CD4-positive, alpha-beta memory T cell (primary cell): ENCODE results near the gene CMIP. TPM values are rescaled to one million over a fixed set of nuclear protein-coding genes. Genes with fewer than 3 reads are reported as not detected.

Experiments used
- CTCF ChIA-PET: fragments of 350-600 bp; sonication (Branson Sonifier 250); formaldehyde crosslinking; loops from one replicate; lab custom pipeline; 2021; ENCODE audit warnings: inconsistent platforms; ENCODE audit not compliant: partially characterized antibody; lab: Charles Lee
- POLR2A ChIA-PET: fragments of 350-600 bp; sonication (Branson Sonifier 250); formaldehyde crosslinking; loops from one replicate; lab custom pipeline; 2021; ENCODE audit not compliant: partially characterized antibody; lab: Charles Lee
- DNase-seq, 5 donors: peaks; one replicate each; pipeline versions ENCODE4 v3.0.0 to v3.0.0-alpha.2; 2020 to 2022; ENCODE audit warnings: mixed read lengths in 1 of 5
- H3K27ac ChIP-seq: one replicate; pipeline ENCODE4 v1.7.0; 2013; ENCODE audit warnings: low read depth, low read length
- H3K27me3 ChIP-seq: 2 replicates; pipeline ENCODE4 v1.7.0; 2013; ENCODE audit warnings: mild to moderate bottlenecking, low read length, moderate library complexity; ENCODE audit not compliant: insufficient read depth
- H3K36me3 ChIP-seq: 2 replicates; pipeline ENCODE4 v1.7.0; 2013; ENCODE audit warnings: mild to moderate bottlenecking, low read length, moderate library complexity; ENCODE audit not compliant: insufficient read depth
- H3K4me1 ChIP-seq: 2 replicates; pipeline ENCODE4 v1.7.0; 2013; ENCODE audit warnings: mild to moderate bottlenecking, low read length, moderate library complexity; ENCODE audit not compliant: insufficient read depth
- H3K4me3 ChIP-seq, 2 donors: one replicate each; pipeline ENCODE4 v1.7.0; 2013; ENCODE audit warnings: low read length in 2 of 2, mild to moderate bottlenecking in 1 of 2
- H3K9me3 ChIP-seq, 2 donors: one replicate each; pipeline ENCODE4 v1.7.0; 2013; ENCODE audit warnings: low read length in 2 of 2, control low read depth in 1 of 2; ENCODE audit not compliant: control insufficient read depth in 1 of 2
- H3K27ac Mint-ChIP-seq, 7 donors: one replicate each; pipeline ENCODE4 v1.8.0; 2020 to 2021; ENCODE audit warnings: mixed read lengths in 7 of 7, mild to moderate bottlenecking in 6 of 7, inconsistent platforms in 3 of 7, moderate library complexity in 3 of 7
- H3K27me3 Mint-ChIP-seq, 2 donors: one replicate each; pipeline ENCODE4 v1.8.0; 2020 to 2021; ENCODE audit warnings: mixed read lengths in 2 of 2
- H3K36me3 Mint-ChIP-seq, 2 donors: one replicate each; pipeline ENCODE4 v1.8.0; 2020 to 2021; ENCODE audit warnings: mixed read lengths in 2 of 2, inconsistent platforms in 1 of 2, mild to moderate bottlenecking in 1 of 2
- H3K4me1 Mint-ChIP-seq, 4 donors: one replicate each; pipeline ENCODE4 v1.8.0; 2020 to 2021; ENCODE audit warnings: mixed read lengths in 4 of 4, mild to moderate bottlenecking in 1 of 4
- H3K4me3 Mint-ChIP-seq, 8 donors: one replicate each; pipeline ENCODE4 v1.8.0; 2020 to 2021; ENCODE audit warnings: mixed read lengths in 8 of 8, mild to moderate bottlenecking in 7 of 8, moderate library complexity in 6 of 8, inconsistent platforms in 3 of 8
- H3K9me3 Mint-ChIP-seq, 8 donors: one replicate each; pipeline ENCODE4 v1.8.0; 2020 to 2021; ENCODE audit warnings: mixed read lengths in 8 of 8, mild to moderate bottlenecking in 5 of 8, inconsistent platforms in 3 of 8, moderate library complexity in 1 of 8
- intact Hi-C: fragments of 100-400 bp; cut with micrococcal nuclease; formaldehyde crosslinking; loops from one replicate; pipeline ENCODE4 v1.15.1; 2023
- polyA plus RNA-seq, 2 donors: library from polyadenylated mRNA; unstranded; fragments of 300-500 nt; fragmentation: Illumina TruSeq; gene quantifications; one replicate each; pipeline ENCODE4 v1.2.3, GENCODE V29; 2021
- total RNA-seq, 2 experiments: library from RNA; stranded (reverse); gene quantifications; one replicate each; pipeline ENCODE4 v1.2.3, GENCODE V29; 2021

Gene CMIP
- total and polyA plus RNA-seq, 4 experiments from 2014 or later = 0.84 to 36.4 (median 33.2) TPM; not detected in 1

DNA sequence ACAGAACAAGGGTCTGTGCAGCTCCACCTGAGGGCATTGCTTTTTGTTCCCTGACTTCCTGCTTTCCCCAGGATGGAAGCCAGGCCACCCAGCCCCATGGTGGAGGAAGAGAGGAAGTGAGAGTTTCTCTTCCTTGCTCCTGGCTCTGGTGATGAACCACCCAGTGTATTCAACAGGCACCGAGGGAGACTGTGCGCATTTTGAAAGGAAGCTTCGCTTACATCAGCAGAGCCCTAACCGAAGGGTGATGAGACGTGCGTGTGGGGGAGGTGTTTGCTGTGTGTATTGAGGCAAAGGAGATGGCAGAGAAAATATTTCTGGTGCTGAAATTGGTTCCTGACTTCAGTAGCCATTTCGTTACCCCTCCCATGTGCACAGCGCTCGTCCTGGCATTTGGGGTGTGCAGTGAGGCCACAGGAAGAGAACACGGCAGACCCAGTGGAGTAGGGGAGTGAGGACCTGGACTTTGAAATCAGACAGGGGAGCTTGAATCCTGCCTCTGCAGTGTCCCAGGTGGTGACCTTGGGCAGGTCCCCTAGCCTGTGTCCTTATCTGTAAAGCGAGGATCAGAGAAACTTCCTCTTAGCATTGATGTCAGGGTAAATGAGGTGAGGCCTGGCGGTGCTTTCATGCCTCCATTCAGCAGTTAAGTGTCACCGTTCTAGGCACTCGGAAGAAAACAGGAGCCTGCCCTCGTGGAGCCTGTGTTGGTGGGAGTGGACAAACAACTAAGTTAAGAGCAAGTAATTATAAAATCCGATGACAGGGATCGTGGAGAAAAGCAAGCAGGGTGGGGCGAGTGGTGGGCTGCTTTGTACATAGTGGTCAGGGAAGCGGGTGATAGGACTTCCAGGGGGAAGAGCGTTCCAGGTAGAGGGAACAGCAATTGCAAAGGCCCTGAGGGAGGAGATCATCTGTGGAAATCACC lies 7.4 kb downstream of the CMIP start:
- peak; percentile 24 to 52 (median 49) for DNase-seq
- no peak overlapping the region for H3K27ac ChIP-seq
- H3K27me3 ChIP-seq = no peaks in the 10 kb centered on the region
- H3K4me3 ChIP-seq = no peak overlapping the region
- Mint-ChIP-seq H3K27ac (peak overlapping the region; percentile 69 to 96 (median 86)), H3K9me3 (peaks cover 0 to 6% (median 1%) of the 10 kb centered on the region in 8 donors), H3K36me3 (peaks cover 11 to 25% of the 10 kb centered on the region in 2 donors), H3K4me3 (peak overlapping the region; percentile 45 to 85 (median 66)), H3K4me1 (peaks cover 48 to 85% (median 66%) of the 10 kb centered on the region in 4 donors), H3K27me3 (no peaks in the 10 kb centered on the region)
- intact Hi-C loops = no loop called here
- ChIA-PET CTCF (interaction anchor here (1.6 kb wide), 1 partner anchor 12 kb away, joined by 3 read pairs; no protein-coding TSS in a partner anchor), POLR2A (interaction anchor here (0.7 to 4.3 kb wide), 4 partner anchors 11 to 21 kb away, joined by 3 to 22 read pairs (median 4); no protein-coding TSS in a partner anchor)
- peaks cover 63% of the 10 kb centered on the region for H3K4me1 ChIP-seq
- no peaks in the 10 kb centered on the region for H3K36me3 ChIP-seq
- H3K9me3 ChIP-seq = no peaks in the 10 kb centered on the region

- Mint-ChIP-seq H3K4me1 (peaks cover 45 to 79% (median 61%) of the 10 kb centered on the region in 4 donors), H3K4me3 (no peak overlapping the region), H3K36me3 (peaks cover 15 to 34% of the 10 kb centered on the region in 2 donors), H3K27ac (peak overlapping the region in 2 of 7 donors; percentile 11 to 51), H3K9me3 (peaks cover 0 to 6% (median 1%) of the 10 kb centered on the region in 8 donors), H3K27me3 (no peaks in the 10 kb centered on the region)
- H3K27me3 ChIP-seq = no peaks in the 10 kb centered on the region
- ChIA-PET POLR2A (no interaction called here), CTCF (no interaction called here)
- H3K27ac ChIP-seq = no peak overlapping the region
- no peak for DNase-seq
- no peak overlapping the region for H3K4me3 ChIP-seq
- H3K4me1 ChIP-seq = peaks cover 51% of the 10 kb centered on the region
- no peaks in the 10 kb centered on the region for H3K36me3 ChIP-seq
- H3K9me3 ChIP-seq = no peaks in the 10 kb centered on the region
- intact Hi-C loops = no loop called here
These were observed 8.6 kb downstream of the CMIP start for GRCh38 chr16:81453091-81453728.

- H3K27ac Mint-ChIP-seq = peak overlapping the region in 3 of 7 donors; percentile 29 to 42 (median 34)
- H3K36me3 Mint-ChIP-seq = peaks cover 20 to 40% of the 10 kb centered on the region in 2 donors
- Histone ChIP-seq H3K27me3 (no peaks in the 10 kb centered on the region), H3K27ac (no peak overlapping the region), H3K36me3 (peaks cover 3% of the 10 kb centered on the region), H3K4me3 (no peak overlapping the region), H3K9me3 (no peaks in the 10 kb centered on the region), H3K4me1 (peaks cover 43% of the 10 kb centered on the region)
- no peak for DNase-seq
- ChIA-PET POLR2A (no interaction called here), CTCF (interaction anchor here (0.5 kb wide), 1 partner anchor 407 kb away, joined by 3 read pairs; no protein-coding TSS in a partner anchor)
- no peak overlapping the region for H3K4me3 Mint-ChIP-seq
- H3K27me3 Mint-ChIP-seq = no peaks in the 10 kb centered on the region
- peaks cover 44 to 77% (median 61%) of the 10 kb centered on the region in 4 donors for H3K4me1 Mint-ChIP-seq
- intact Hi-C loops = no loop called here
- peaks cover 0 to 6% (median 2%) of the 10 kb centered on the region in 8 donors for H3K9me3 Mint-ChIP-seq
These were observed 9.4 kb downstream of the CMIP start for GRCh38 chr16:81454044-81454443.

- Mint-ChIP-seq H3K36me3 (peaks cover 23 to 39% of the 10 kb centered on the region in 2 donors), H3K27ac (peak overlapping the region in 2 of 7 donors; percentile 60 to 69), H3K4me3 (no peak overlapping the region), H3K9me3 (peaks cover 0 to 6% (median 2%) of the 10 kb centered on the region in 8 donors), H3K27me3 (no peaks in the 10 kb centered on the region), H3K4me1 (peaks cover 37 to 70% (median 55%) of the 10 kb centered on the region in 4 donors)
- CTCF ChIA-PET = no interaction called here
- no peak overlapping the region for H3K4me3 ChIP-seq
- H3K36me3 ChIP-seq = peaks cover 5% of the 10 kb centered on the region
- peaks cover 34% of the 10 kb centered on the region for H3K4me1 ChIP-seq
- no peaks in the 10 kb centered on the region for H3K9me3 ChIP-seq
- intact Hi-C loops = no loop called here
- no peak overlapping the region for H3K27ac ChIP-seq
- no peak for DNase-seq
- POLR2A ChIA-PET = no interaction called here
- H3K27me3 ChIP-seq = no peaks in the 10 kb centered on the region
These were observed 10.4 kb downstream of the CMIP start for GRCh38 chr16:81455006-81455405.

DNA sequence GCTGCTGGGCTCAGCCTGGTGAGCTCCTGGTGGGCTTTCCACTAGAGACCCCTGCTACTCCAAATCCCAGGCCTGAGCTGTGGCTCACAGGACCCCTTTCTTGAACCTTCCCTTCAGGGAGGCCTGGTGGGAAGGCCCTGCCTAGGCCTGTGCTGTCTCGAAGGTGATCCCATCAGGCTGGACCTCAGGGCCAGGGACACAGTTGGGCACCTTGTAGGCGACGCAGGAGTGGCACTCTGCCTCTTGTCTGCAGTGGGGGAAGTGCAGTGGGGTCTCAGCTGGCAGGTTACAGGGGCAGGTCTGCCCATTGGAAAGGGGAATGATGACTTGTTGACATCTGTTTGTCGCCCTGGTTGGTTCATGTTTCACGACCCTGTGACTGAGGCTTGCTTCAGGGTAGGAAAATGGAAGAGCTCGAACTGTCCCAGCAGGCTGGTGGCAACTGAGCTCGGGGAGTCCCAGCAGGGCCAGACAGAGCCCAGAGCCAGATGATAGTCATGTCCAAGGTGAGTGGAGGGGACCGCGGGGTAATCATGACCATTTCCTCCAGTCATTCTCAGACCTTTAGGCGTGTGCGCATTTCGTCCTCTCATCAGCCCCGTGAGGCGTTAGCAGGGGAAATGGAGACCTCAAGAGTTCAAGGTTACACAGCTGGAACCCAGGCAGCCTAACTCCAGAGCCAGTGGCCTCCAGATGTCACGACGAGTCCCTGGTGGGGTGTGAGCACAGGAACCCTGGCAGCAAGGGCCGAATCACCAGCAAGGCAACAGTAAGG lies 11.3 kb downstream of the CMIP start:
- H3K4me3 Mint-ChIP-seq = no peak overlapping the region
- Histone ChIP-seq H3K4me3 (no peak overlapping the region), H3K27me3 (no peaks in the 10 kb centered on the region), H3K36me3 (peaks cover 5% of the 10 kb centered on the region), H3K4me1 (peaks cover 33% of the 10 kb centered on the region), H3K27ac (no peak overlapping the region), H3K9me3 (no peaks in the 10 kb centered on the region)
- H3K27me3 Mint-ChIP-seq = no peaks in the 10 kb centered on the region
- intact Hi-C loops = no loop called here
- CTCF ChIA-PET = no interaction called here
- peaks cover 0 to 4% (median 2%) of the 10 kb centered on the region in 8 donors for H3K9me3 Mint-ChIP-seq
- no peak for DNase-seq
- H3K27ac Mint-ChIP-seq = peak overlapping the region in 4 of 7 donors; percentile 16 to 84 (median 36)
- peaks cover 36 to 69% (median 53%) of the 10 kb centered on the region in 4 donors for H3K4me1 Mint-ChIP-seq
- peaks cover 29 to 41% of the 10 kb centered on the region in 2 donors for H3K36me3 Mint-ChIP-seq
- POLR2A ChIA-PET = interaction anchor here (1.1 kb wide), 1 partner anchor 161 kb away, joined by 3 read pairs; no protein-coding TSS in a partner anchor

DNA sequence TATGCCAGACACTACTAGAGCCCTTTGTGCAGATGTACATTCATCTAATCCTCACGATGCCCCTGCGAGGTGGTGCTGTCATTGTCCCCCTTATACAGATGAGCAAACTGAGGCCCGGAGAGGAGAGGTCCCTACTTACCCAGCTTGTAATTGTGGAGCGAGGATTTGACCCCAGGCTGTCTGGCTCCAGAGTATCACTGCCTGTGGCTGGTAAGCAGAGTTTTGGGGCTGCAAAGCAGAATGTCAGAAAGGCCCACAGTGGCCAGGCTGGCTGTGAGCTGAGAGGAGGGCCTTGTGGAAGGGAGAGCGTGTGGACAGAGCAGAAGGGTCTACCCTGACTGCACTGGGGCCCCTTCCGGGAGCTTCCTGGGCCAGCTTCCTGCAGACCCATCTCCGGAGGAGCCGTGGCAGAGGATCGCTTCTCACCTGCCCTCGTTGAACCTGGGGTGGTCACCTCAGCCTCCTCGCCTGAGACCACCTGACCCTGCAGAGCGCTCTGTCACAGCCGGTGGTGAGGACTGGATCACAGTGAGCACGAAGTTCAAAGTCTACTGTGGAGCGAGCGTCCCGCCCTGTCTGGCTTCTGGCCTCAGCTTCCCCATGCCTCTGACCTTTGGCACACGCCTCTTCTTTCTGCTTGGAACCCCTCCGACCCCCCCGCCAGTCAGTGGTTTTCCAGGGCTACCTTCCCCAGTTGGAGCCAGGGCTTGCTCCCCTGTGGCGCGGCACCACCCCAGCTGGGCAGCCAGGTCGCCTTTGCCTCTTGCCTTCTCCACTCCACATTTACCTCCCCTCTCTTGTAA lies 12.1 kb downstream of the CMIP start:
- no peak for DNase-seq
- H3K27ac Mint-ChIP-seq = peak overlapping the region in 5 of 7 donors; percentile 29 to 71 (median 31)
- Histone ChIP-seq H3K27ac (no peak overlapping the region), H3K9me3 (no peaks in the 10 kb centered on the region), H3K4me3 (no peak overlapping the region), H3K27me3 (no peaks in the 10 kb centered on the region), H3K36me3 (peaks cover 5% of the 10 kb centered on the region), H3K4me1 (peaks cover 33% of the 10 kb centered on the region)
- ChIA-PET CTCF (no interaction called here), POLR2A (interaction anchor here (1.1 kb wide), 1 partner anchor 160 kb away, joined by 3 read pairs; no protein-coding TSS in a partner anchor)
- peaks cover 34 to 69% (median 51%) of the 10 kb centered on the region in 4 donors for H3K4me1 Mint-ChIP-seq
- intact Hi-C loops = no loop called here
- peaks cover 0 to 2% (median 0%) of the 10 kb centered on the region in 8 donors for H3K9me3 Mint-ChIP-seq
- H3K27me3 Mint-ChIP-seq = no peaks in the 10 kb centered on the region
- peaks cover 28 to 41% of the 10 kb centered on the region in 2 donors for H3K36me3 Mint-ChIP-seq
- no peak overlapping the region for H3K4me3 Mint-ChIP-seq
